Fibroblast of skin of left biceps (primary cell): ENCODE data around the gene USB1.
"Not testable (repeated sequence)": the region's sequence is repeated elsewhere in the genome, so short reads cannot be mapped to it uniquely, and the experiment has no call there.

Experiments
- DNase-seq, 2 experiments: peaks; one replicate each; pipeline ENCODE4 v3.0.0-alpha.2; 2013; ENCODE audit warnings: low read depth in 2 of 2

USB1 gene

GRCh38 chr16:57995721-57996405, 5.3 kb upstream of the USB1 start:
- no peak for DNase-seq

DNA sequence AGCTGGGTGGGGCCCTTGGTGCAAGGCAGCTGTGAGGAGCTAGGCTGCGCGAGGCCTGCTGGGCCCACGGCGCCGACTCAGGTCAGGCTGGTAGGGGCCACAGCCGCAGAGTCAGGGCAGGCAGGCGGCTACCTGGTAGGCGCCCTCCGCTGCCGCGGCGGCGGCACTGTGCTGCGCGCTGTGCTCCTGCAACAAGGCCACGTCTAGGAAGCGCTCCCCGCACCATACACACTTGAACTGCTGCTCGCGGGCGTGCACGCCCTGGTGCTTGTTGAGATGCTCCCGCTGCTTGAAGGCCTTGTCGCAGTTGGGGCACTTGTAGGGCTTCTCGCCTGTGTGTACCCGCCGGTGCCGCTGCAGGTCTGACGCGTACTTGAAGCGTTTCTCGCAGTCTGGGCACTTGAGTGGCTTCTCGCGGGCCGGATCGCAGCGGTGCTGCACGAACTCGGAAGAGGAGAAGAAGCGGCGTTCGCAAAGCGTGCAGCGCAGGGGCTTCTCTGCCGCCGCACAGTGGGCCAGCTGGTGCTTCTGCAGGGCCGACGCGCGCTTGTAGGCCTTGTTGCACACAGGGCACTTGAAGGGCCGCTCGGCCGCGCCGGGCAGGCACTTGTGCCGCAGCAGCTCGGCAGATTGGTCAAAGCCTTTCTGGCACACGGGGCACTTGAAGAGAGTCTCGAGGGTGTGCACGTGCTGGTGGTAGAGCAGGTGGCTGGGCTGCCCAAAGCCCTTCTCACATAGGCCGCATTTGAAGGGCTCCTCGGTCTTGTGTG, 4.6 kb upstream of the USB1 start:
- no peak for DNase-seq

- DNase-seq = no peak
These were observed 4.1 kb upstream of the USB1 start for GRCh38 chr16:57997176-57997527.

DNA sequence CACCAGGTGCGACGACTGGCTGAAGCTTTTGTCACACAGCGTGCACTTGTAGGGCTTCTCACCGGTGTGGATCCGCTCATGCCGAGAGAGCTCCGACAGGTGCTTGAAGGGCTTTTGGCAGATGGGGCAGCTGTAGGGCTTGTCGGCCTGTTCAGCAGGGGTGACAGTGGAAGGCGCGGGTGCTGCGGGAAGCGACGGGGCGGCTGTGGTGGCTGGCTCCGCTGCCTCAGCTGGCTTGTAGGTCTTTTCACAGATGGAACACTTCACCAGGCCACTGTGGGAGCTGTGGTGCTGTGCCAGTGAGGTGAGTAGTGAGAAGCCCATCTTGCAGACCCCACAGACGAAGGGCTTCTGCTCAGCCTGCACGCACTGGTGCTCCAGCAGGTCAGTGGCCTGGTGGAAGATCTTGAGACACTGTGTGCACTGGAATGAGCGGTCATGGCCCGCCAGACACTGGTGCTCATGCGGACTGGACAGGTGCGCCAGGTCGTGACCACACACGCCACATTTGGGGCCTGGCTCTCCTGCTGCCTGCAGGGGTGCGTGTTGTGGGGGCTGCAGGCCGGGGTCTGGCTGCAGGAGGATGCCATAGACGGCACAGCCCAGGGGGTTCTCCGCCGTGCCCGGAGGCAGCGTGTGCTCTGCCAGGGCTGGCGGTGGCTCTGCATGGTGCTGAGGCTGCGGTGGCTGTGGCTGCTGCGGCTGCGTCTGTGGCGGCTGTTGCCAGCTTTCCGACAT, 3.5 kb upstream of the USB1 start:
- no peak for DNase-seq

- DNase-seq = no peak
These were observed 2.7 kb upstream of the USB1 start for GRCh38 chr16:57998486-57998885.

GRCh38 chr16:57998992-57999365, 2.2 kb upstream of the USB1 start:
- no peak for DNase-seq

- no peak for DNase-seq
These were observed 1.7 kb upstream of the USB1 start for GRCh38 chr16:57999366-57999970.

- DNase-seq = no peak
These were observed 1.1 kb upstream of the USB1 start, which contains the start of gene ZNF319 for GRCh38 chr16:57999971-58000705. TSS of gene ZNF319 (minus strand) at chr16:58000672. CDS start at chr16:57998265, 2,407 bp downstream.

DNA sequence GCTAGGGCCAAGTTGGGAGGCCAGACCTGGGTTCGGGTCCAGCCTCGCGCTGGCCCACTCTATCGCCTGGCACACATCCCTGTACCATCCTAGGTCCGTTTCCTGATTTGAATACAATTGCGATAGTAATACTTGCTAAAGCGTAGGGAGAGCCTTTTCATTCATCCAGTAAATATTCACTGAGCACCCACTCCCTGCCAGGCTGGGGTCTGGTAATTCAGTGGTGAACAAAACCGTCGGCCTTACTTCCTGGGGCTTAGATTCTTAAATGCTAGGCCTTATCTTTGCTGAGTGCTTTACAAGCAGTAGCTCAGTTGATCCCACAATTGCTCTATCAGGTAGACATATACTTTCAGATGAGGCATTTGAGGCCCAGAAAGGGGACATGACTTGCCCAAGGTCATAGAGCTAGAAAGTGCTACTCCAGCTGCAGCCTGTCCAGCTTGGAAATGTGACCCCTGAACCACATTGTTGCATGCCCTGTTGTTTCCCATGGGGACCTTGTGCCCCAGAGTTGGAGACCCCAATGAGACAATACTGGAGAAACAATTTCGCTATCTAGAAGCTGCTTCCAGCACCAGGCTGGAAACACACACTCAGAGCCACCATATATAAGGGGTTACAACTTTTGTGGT, 691 bp downstream of the USB1 start:
- no peak for DNase-seq

DNA sequence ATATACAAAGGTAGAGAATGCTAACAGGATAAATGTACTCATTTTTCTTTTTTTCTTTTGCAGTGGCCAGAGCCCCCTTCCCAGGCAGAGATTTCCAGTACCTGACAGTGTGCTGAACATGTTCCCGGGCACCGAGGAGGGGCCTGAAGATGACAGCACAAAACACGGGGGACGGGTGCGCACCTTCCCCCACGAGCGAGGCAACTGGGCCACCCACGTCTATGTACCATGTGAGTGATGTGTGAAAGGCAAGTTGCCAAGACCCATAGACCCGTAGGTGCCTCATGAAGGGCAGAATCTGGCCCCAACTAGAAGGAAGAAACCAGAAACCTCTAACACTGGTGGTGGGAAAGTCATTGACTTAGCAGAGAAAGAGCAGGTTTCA, 1.2 kb downstream of the USB1 start:
- no peak for DNase-seq

- DNase-seq = no peak
These were observed 1.7 kb downstream of the USB1 start for GRCh38 chr16:58002936-58003335.

- not testable (repeated sequence) for DNase-seq
These were observed 3.5 kb downstream of the USB1 start for GRCh38 chr16:58004736-58005135.

GRCh38 chr16:58009856-58010416, 8.7 kb downstream of the USB1 start:
- no peak for DNase-seq

DNA sequence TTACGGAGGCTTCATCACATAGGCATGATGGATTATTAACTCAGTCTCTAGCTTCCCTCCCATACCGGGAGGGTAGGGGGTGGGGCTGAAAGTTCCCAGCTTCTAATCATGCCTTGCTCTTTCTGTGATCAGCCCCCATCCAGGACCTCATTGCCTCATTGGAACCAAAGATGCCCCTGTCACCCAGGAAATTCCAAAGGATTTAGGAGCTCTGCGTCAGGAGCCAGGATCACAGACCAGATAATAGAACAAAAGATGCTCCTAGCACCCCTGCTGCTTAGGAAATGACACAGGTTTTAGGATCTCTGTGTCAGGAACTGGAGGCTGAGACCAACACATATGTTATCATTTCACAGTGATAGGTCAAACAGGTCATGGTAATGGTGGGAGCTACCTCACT, 9.7 kb downstream of the USB1 start:
- no peak for DNase-seq

- DNase-seq = peak; percentile 28 to 30
These were observed 10.4 kb downstream of the USB1 start for GRCh38 chr16:58011652-58012051.

DNA sequence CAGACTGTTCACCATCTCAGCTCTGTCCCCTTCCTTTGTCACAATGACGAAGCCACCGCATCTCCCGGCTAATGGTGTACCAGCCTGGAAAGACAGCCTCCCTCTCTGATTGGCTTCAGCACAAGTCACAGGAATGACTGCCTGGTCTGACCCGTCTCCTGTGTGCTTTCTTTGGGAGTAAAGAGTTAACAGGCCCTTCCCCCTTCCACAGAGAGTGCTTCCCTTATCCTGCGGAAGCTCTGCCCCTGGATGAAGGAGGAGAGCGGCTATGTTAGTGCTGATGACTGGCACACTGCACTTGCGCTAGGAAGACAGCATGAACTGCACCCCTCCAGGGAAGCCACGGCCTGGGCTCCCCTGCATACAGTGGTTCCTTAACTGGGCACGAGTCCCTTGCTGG, 11.3 kb downstream of the USB1 start:
- no peak for DNase-seq

- DNase-seq = no peak
These were observed 12.2 kb downstream of the USB1 start for GRCh38 chr16:58013201-58013956.

- DNase-seq = no peak
These were observed 15.7 kb downstream of the USB1 start for GRCh38 chr16:58016840-58017446.

DNA sequence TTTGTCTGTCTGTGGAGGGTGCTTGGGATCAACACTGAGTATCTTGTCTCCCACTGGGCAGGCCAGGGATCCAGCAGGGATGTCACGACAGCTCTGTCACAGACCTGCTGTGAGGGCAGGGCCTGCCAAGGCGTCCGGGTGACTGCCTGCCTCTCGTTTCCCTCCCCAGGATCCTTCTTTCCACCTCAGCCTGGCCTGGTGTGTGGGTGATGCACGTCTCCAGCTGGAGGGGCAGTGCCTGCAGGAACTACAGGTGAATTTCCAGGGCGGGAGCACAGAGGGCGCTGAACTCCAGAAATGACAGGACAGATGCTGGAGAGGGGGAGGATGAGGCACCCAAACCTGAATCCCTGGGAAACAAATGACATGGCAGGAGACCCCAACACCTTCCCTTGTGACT, 17.6 kb downstream of the USB1 start:
- DNase-seq = no peak
